BE2C (cell line): ENCODE data around the gene PTPRM.

Experiments
- DNase-seq: peaks from one replicate; pipeline ENCODE4 v3.0.0-alpha.2; 2020
- H3K27me3 ChIP-seq: fragments of 250-450 bp; sonication (Bioruptor Pico); 2 replicates; pipeline ENCODE4 v1.5.1; 2020; ENCODE audit warnings: mild to moderate bottlenecking
- H3K36me3 ChIP-seq: fragments of 250-450 bp; sonication (Bioruptor Pico); 2 replicates; pipeline ENCODE4 v1.5.1; 2020; ENCODE audit warnings: mild to moderate bottlenecking
- H3K4me1 ChIP-seq: fragments of 250-450 bp; sonication (Bioruptor Pico); 2 replicates; pipeline ENCODE4 v1.5.1; 2020
- H3K4me3 ChIP-seq: 2 replicates; pipeline ENCODE4 v1.5.1; 2011; ENCODE audit warnings: low read depth, low read length
- H3K9me3 ChIP-seq: fragments of 250-450 bp; sonication (Bioruptor Pico); 2 replicates; pipeline ENCODE4 v1.5.1; 2020
- CTCF ChIP-seq: IDR thresholded peaks from 2 replicates; pipeline ENCODE4 v1.5.1; 2012; ENCODE audit warnings: mild to moderate bottlenecking, low read depth, low read length

Gene PTPRM

GRCh38 chr18:7609617-7610016 lies 42.5 kb downstream of the PTPRM start:
- Histone ChIP-seq H3K36me3 (no peaks in the 10 kb centered on the region), H3K27me3 (no peaks in the 10 kb centered on the region), H3K4me1 (no peaks in the 10 kb centered on the region), H3K9me3 (no peaks in the 10 kb centered on the region), H3K4me3 (no peak overlapping the region)
- no peak for DNase-seq
- no peak for TF ChIP-seq CTCF

GRCh38 chr18:7614042-7614441 lies 46.9 kb downstream of the PTPRM start:
- Histone ChIP-seq H3K36me3 (no peaks in the 10 kb centered on the region), H3K9me3 (no peaks in the 10 kb centered on the region), H3K4me3 (no peak overlapping the region), H3K27me3 (no peaks in the 10 kb centered on the region), H3K4me1 (no peaks in the 10 kb centered on the region)
- DNase-seq = no peak
- no peak for TF ChIP-seq CTCF

- no peaks in the 10 kb centered on the region for H3K9me3 ChIP-seq
- TF ChIP-seq CTCF = no peak
- no peaks in the 10 kb centered on the region for H3K4me1 ChIP-seq
- H3K4me3 ChIP-seq = no peak overlapping the region
- H3K36me3 ChIP-seq = no peaks in the 10 kb centered on the region
- no peaks in the 10 kb centered on the region for H3K27me3 ChIP-seq
- no peak for DNase-seq
Measured at GRCh38 chr18:7615840-7616239, 48.7 kb downstream of the PTPRM start.

- Histone ChIP-seq H3K4me3 (no peak overlapping the region), H3K9me3 (no peaks in the 10 kb centered on the region), H3K36me3 (no peaks in the 10 kb centered on the region), H3K4me1 (no peaks in the 10 kb centered on the region), H3K27me3 (no peaks in the 10 kb centered on the region)
- no peak for TF ChIP-seq CTCF
- no peak for DNase-seq
Measured at GRCh38 chr18:7616661-7617060, 49.5 kb downstream of the PTPRM start.

- no peak for TF ChIP-seq CTCF
- Histone ChIP-seq H3K4me1 (no peaks in the 10 kb centered on the region), H3K36me3 (no peaks in the 10 kb centered on the region), H3K4me3 (no peak overlapping the region), H3K9me3 (no peaks in the 10 kb centered on the region), H3K27me3 (no peaks in the 10 kb centered on the region)
- no peak for DNase-seq
Measured at GRCh38 chr18:7617738-7618422, 50.8 kb downstream of the PTPRM start.

GRCh38 chr18:7618891-7619442 lies 51.9 kb downstream of the PTPRM start:
- Histone ChIP-seq H3K27me3 (no peaks in the 10 kb centered on the region), H3K36me3 (no peaks in the 10 kb centered on the region), H3K4me1 (no peaks in the 10 kb centered on the region), H3K9me3 (no peaks in the 10 kb centered on the region), H3K4me3 (no peak overlapping the region)
- TF ChIP-seq CTCF = no peak
- no peak for DNase-seq
